ENCODE results near the gene OR3A2. TPM values are rescaled to one million over a fixed set of nuclear protein-coding genes. Genes with fewer than 3 reads are reported as not detected.
"Not testable (repeated sequence)": the region's sequence is repeated elsewhere in the genome, so short reads cannot be mapped to it uniquely, and the experiment has no call there.

OR3A2 gene
- total RNA-seq, 1 donor from 2014 or later = not detected

GRCh38 chr17:3411070-3411469 is 25.0 kb upstream of the OR3A2 start, which contains the start of gene OR3A3:
Gene OR3A3, plus strand, starts transcription at chr17:3411370.
- no peak within 1 kb of the TSS for H3K27ac ChIP-seq
- TF ChIP-seq POLR2AphosphoS5 (IDR thresholded peaks at IDR 0.05; ENCODE audit: insufficient read depth in 1 of 2, low read depth in 1 of 2) (no peak), POLR2A (IDR thresholded peaks at IDR 0.05) (no peak)
- DNase-seq (ENCODE audit: extremely low spot score in 2 of 2) = no peak
- no peaks in the 10 kb centered on the region for H3K9me3 ChIP-seq
- intact Hi-C loops (cut with DNase I) = no loop called here
- no peak within 1 kb of the TSS for H3K4me3 ChIP-seq
- no peaks in the 10 kb centered on the region for H3K27me3 ChIP-seq
- no peaks in the 10 kb centered on the region for H3K4me1 ChIP-seq
- H3K36me3 ChIP-seq = no peaks in the 10 kb centered on the region

- DNase-seq (ENCODE audit: extremely low spot score in 2 of 2); intact Hi-C loops (cut with DNase I); H3K27ac ChIP-seq; H3K4me3 ChIP-seq; H3K4me1 ChIP-seq; H3K36me3 ChIP-seq; H3K27me3 ChIP-seq; H3K9me3 ChIP-seq: not testable (repeated sequence)
Observed at GRCh38 chr17:3403856-3404255, 17.7 kb upstream of the OR3A2 start.

- no peak for DNase-seq (ENCODE audit: extremely low spot score in 2 of 2)
- Histone ChIP-seq H3K9me3 (no peaks in the 10 kb centered on the region), H3K4me1 (no peaks in the 10 kb centered on the region), H3K27me3 (no peaks in the 10 kb centered on the region), H3K36me3 (no peaks in the 10 kb centered on the region), H3K27ac (no peak overlapping the region), H3K4me3 (no peak overlapping the region)
- no peak for TF ChIP-seq POLR2AphosphoS5 (IDR thresholded peaks at IDR 0.05; ENCODE audit: insufficient read depth in 1 of 2, low read depth in 1 of 2)
- no peak for TF ChIP-seq POLR2A (IDR thresholded peaks at IDR 0.05)
- no peak for TF ChIP-seq CTCF (IDR thresholded peaks at IDR 0.05)
- intact Hi-C loops (cut with DNase I) = no loop called here
Observed at GRCh38 chr17:3401786-3402185, 15.7 kb upstream of the OR3A2 start.

GRCh38 chr17:3400055-3400454 is 13.9 kb upstream of the OR3A2 start:
- intact Hi-C loops (cut with DNase I) = no loop called here
- no peaks in the 10 kb centered on the region for H3K27me3 ChIP-seq
- no peaks in the 10 kb centered on the region for H3K9me3 ChIP-seq
- no peak overlapping the region for H3K4me3 ChIP-seq
- no peak overlapping the region for H3K27ac ChIP-seq
- no peaks in the 10 kb centered on the region for H3K4me1 ChIP-seq
- H3K36me3 ChIP-seq = no peaks in the 10 kb centered on the region
- no peak for TF ChIP-seq POLR2A (IDR thresholded peaks at IDR 0.05)
- TF ChIP-seq CTCF (IDR thresholded peaks at IDR 0.05) = no peak
- TF ChIP-seq POLR2AphosphoS5 (IDR thresholded peaks at IDR 0.05; ENCODE audit: insufficient read depth in 1 of 2, low read depth in 1 of 2) = no peak
- no peak for DNase-seq (ENCODE audit: extremely low spot score in 2 of 2)

- no peak for DNase-seq (ENCODE audit: extremely low spot score in 2 of 2)
- Histone ChIP-seq H3K4me1 (no peaks in the 10 kb centered on the region), H3K9me3 (no peaks in the 10 kb centered on the region), H3K4me3 (no peak within 1 kb of the TSS), H3K36me3 (no peaks in the 10 kb centered on the region), H3K27me3 (no peaks in the 10 kb centered on the region), H3K27ac (no peak within 1 kb of the TSS)
- no peak for TF ChIP-seq POLR2A (IDR thresholded peaks at IDR 0.05)
- intact Hi-C loops (cut with DNase I) = no loop called here
Observed at GRCh38 chr17:3398310-3398709, 12.2 kb upstream of the OR3A2 start, which contains the start of gene OR1E1. Gene OR1E1, minus strand, starts transcription at chr17:3398410. Its CDS starts 0 bp downstream, at chr17:3398410.

GRCh38 chr17:3397801-3398200 is 11.7 kb upstream of the OR3A2 start:
- H3K4me3 ChIP-seq; H3K27ac ChIP-seq; H3K9me3 ChIP-seq; H3K36me3 ChIP-seq; DNase-seq (ENCODE audit: extremely low spot score in 2 of 2); H3K4me1 ChIP-seq; intact Hi-C loops (cut with DNase I); H3K27me3 ChIP-seq: not testable (repeated sequence)

GRCh38 chr17:3389791-3390190 is 3.7 kb upstream of the OR3A2 start:
- H3K9me3 ChIP-seq = no peaks in the 10 kb centered on the region
- H3K4me3 ChIP-seq = no peak overlapping the region
- no peaks in the 10 kb centered on the region for H3K36me3 ChIP-seq
- intact Hi-C loops (cut with DNase I) = no loop called here
- TF ChIP-seq POLR2AphosphoS5 (IDR thresholded peaks at IDR 0.05; ENCODE audit: insufficient read depth in 1 of 2, low read depth in 1 of 2) = no peak
- no peak for TF ChIP-seq POLR2A (IDR thresholded peaks at IDR 0.05)
- TF ChIP-seq CTCF (IDR thresholded peaks at IDR 0.05) = no peak
- no peak overlapping the region for H3K27ac ChIP-seq
- no peaks in the 10 kb centered on the region for H3K4me1 ChIP-seq
- DNase-seq (ENCODE audit: extremely low spot score in 2 of 2) = no peak
- H3K27me3 ChIP-seq = no peaks in the 10 kb centered on the region
